ENCODE results near the gene INSYN1.

INSYN1 gene

GRCh38 chr15:73751511-73751898, 1.6 kb downstream of the INSYN1 start:
- ChIA-PET POLR2A (no interaction called here), CTCF (no interaction called here)
- no peak for TF ChIP-seq CTCF (IDR thresholded peaks at IDR 0.05; ENCODE audit: insufficient read depth, low read length, missing control alignments)
- DNase-seq (ENCODE audit: low read depth, low spot score), result no peak
- H3K4me3 ChIP-seq (ENCODE audit: low read depth, low read length), result no peak overlapping the region

GRCh38 chr15:73750951-73751350, 2.2 kb downstream of the INSYN1 start:
- CTCF ChIA-PET, result interaction anchor here (1.0 to 1.6 kb wide), 2 partner anchors 8 to 123 kb away, joined by 3 to 4 read pairs; partner anchors contain the start of gene TBC1D21

GRCh38 chr15:73750438-73750837, 2.7 kb downstream of the INSYN1 start:
- ChIA-PET POLR2A (interaction anchor here (0.6 kb wide), 1 partner anchor 25 kb away, joined by 3 read pairs; no protein-coding TSS in a partner anchor), CTCF (interaction anchor here (1.0 to 1.6 kb wide), 2 partner anchors 9 to 123 kb away, joined by 3 to 4 read pairs; partner anchors contain the start of gene TBC1D21)
- no peak for DNase-seq (ENCODE audit: low read depth, low spot score)
- no peak for TF ChIP-seq CTCF (IDR thresholded peaks at IDR 0.05; ENCODE audit: insufficient read depth, low read length, missing control alignments)
- no peak overlapping the region for H3K4me3 ChIP-seq (ENCODE audit: low read depth, low read length)

More at GRCh38 chr15:73750951-73751350, 2.2 kb downstream of the INSYN1 start:
- TF ChIP-seq CTCF (IDR thresholded peaks at IDR 0.05; ENCODE audit: insufficient read depth, low read length, missing control alignments), result no peak
- POLR2A ChIA-PET, result interaction anchor here (0.6 kb wide), 1 partner anchor 25 kb away, joined by 3 read pairs; no protein-coding TSS in a partner anchor
- DNase-seq (ENCODE audit: low read depth, low spot score), result no peak
- H3K4me3 ChIP-seq (ENCODE audit: low read depth, low read length), result no peak overlapping the region

GRCh38 chr15:73749971-73750370, 3.2 kb downstream of the INSYN1 start:
- DNase-seq (ENCODE audit: low read depth, low spot score), result no peak
- no peak overlapping the region for H3K4me3 ChIP-seq (ENCODE audit: low read depth, low read length)
- ChIA-PET POLR2A (no interaction called here), CTCF (interaction anchor here (1.0 to 1.6 kb wide), 2 partner anchors 9 to 124 kb away, joined by 3 to 4 read pairs; partner anchors contain the start of gene TBC1D21)
- no peak for TF ChIP-seq CTCF (IDR thresholded peaks at IDR 0.05; ENCODE audit: insufficient read depth, low read length, missing control alignments)

GRCh38 chr15:73749533-73749932, 3.6 kb downstream of the INSYN1 start:
- ChIA-PET CTCF (interaction anchor here (1.2 to 1.6 kb wide), 2 partner anchors 10 to 73 kb away, joined by 3 to 4 read pairs; no protein-coding TSS in a partner anchor), POLR2A (no interaction called here)
- no peak overlapping the region for H3K4me3 ChIP-seq (ENCODE audit: low read depth, low read length)
- no peak for TF ChIP-seq CTCF (IDR thresholded peaks at IDR 0.05; ENCODE audit: insufficient read depth, low read length, missing control alignments)
- DNase-seq (ENCODE audit: low read depth, low spot score), result no peak

- POLR2A ChIA-PET, result no interaction called here
- CTCF ChIA-PET, result interaction anchor here (1.1 to 1.2 kb wide), 2 partner anchors 72 to 125 kb away, joined by 4 to 5 read pairs; partner anchors contain the start of gene TBC1D21
- no peak overlapping the region for H3K4me3 ChIP-seq (ENCODE audit: low read depth, low read length)
- no peak for TF ChIP-seq CTCF (IDR thresholded peaks at IDR 0.05; ENCODE audit: insufficient read depth, low read length, missing control alignments)
- DNase-seq (ENCODE audit: low read depth, low spot score), result no peak
Observed at GRCh38 chr15:73748730-73749129, 4.4 kb downstream of the INSYN1 start.
